Stimulated activated CD4-positive, alpha-beta T cell treated with anti-CD3 and anti-CD28 coated beads, Interleukin-2, amount 100 ng/mL, for 4 hours (primary cell): ENCODE measurements around the gene TEPSIN.

Experiments used
- DNase-seq: peaks from one replicate; pipeline ENCODE4 v3.0.0-alpha.2; 2020; ENCODE audit warnings: low read depth

Gene TEPSIN

DNA sequence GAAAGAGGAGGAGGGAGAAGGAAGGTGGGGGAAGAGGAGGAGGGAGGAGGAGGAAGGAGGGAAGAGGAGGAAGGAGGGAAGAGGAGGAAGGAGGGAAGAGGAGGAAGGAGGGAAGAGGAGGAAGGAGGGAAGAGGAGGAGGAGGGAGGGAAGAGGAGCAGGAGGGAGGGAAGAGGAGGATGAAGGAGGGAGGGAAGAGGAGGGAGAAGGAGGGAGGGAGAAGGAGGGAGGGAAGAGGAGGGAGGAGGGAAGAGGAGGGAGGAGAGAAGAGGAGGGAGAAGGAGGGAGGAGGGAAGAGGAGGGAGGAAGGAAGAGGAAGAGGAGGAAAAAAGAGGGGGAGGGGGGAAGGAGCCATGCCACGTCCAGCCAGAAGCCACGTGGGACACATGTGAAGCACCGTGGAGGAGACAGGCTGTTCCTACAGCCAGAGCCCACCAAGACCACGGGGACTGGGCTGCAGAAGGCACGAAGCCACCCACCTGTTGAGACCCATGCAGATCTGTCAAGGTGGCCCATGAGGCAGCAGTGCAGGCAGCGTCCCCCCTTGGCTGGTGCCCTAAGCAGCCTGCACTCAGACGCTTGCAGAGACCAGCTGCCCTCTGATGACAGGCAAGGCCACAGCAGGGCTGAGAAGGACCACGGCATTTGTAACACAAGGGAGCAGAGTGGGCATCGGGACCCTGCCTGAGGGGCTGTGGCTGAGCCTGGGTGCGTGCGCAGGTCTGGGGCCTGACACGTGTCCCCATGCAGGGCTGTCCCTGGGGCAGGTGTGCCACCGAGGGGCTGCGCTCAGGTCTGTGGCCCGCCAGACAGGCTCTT lies 10.6 kb upstream of the TEPSIN start:
- no peak for DNase-seq

DNA sequence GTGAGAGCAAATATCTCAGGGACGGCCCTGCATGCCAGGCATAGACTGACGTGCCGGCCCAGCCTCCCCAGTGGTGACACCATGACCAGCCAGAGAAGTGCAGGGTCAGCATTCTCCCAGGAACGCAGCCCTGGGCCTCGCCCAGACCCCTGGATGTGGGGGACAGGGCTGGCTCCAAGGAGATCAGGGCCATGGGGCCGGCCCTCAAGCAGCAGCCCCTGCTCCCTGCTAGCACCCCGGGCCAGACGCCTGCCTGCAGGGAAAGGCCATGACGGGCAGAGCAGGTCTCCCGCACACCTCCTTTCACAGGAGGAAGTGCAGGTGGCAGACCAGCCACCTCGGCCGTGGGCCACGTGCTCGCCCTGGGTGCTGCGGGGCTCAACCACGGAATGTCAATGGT lies 9.8 kb upstream of the TEPSIN start:
- no peak for DNase-seq

DNA sequence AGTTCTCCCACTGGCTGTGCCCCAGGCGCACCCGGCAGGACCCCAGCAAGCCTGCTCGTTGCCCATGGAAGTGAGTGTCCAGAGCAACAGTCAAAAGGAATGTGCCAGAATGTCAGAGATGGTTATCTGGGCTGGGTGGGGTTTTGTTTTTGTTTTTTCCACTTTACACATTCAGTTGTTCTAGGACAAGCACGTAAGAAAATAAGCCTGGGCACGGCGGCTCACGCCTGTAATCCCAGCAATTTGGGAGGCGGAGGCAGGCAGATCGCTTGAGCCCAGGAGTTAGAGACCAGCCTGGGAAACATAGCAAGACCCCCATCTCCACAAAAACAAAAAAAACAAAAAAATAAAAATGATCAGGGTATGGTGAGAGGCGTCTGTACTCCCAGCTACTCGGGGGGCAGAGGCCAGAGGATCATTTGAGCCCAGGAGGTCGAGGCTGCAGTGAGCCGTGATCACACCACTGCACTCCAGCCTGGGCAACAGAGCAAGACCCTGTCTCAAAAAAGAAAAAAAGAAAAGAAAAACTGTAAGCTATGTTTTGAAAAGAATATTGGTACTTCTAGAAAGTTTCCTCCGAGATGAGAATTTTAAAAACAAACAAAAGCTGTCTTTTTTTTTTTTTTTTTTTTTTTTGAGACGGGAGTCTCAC lies 8.6 kb upstream of the TEPSIN start:
- no peak for DNase-seq

DNA sequence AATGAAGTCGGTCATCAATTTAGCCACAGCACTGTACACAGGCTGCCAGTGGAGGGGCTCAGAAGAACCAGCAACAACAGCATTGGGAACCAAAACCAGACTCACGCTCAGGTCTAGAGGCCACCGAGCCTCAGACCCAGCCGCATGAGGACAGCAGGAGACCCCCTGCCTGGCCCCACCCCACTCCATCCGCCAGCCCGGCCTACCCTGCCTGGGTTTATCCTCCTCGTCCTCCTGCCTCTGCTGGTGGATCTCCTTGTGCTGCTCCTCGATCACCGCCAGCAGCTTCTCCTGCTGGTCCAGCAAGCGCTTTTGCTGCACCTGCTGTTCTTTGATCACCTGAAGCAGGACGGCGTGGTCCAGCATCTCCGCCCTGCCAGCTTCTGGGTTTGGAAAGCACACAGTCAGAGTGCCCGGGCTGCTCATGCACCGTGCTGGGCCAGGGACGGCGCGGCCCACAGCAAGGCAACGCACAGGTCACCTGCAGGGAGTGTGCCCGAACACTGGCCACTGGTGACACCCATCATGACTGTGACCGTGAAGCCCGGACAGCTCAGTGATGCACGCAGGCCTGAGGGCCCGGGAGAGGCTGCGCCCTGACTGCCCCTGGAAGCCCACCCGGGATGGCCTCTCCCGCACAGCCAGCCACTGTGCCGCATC lies 8.0 kb upstream of the TEPSIN start:
- DNase-seq: no peak

DNA sequence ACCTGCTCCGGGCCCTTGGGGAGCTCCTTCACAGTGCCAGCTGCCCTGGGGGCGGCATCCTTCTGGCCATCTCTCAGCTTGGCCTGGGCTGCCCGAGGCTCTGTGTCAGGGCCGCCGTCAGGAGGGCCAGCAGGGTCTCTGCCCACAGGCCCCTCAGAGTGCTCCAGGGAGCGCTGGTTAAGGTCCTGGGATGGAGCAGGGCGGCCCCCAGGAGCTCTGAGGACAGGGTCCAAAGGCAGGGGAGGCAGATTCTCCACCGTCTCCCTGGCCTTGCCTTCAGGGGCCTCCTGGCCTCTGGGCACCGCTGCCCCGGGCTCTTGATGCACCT lies 7.5 kb upstream of the TEPSIN start:
- DNase-seq: no peak

DNA sequence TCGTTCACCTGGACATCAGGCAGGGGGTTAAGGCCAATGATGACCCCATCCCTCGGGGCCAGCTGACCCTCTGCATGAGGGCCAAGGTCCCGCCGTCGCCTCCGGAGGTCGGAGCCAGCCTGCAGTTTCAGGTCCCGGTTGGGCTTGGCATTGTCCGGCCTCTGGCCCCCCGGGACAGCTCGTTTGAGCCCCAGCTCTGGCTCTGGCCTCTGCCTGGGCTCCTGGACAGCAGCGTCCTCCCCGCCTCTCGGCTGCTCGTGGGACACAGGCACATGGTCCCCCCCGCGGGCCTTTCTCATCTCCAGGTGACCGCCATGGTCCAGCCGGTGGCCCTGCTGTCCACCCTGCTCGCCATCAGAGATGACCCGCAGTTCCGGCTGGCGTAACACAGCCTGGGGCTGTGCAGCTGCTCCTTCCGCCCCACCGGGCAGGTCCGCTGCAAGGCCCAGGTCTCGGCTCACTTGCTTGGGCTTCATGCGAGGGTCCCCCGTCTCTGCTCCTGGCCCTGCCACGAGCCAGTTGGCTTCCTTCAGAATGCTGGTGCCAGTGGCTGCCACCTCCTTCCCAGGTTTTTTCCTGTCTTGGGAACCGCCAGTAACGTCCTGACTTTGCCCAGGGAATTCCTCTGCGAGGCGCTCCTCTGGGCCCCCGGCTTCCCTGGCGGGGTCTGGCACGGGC lies 6.9 kb upstream of the TEPSIN start:
- no peak for DNase-seq

DNA sequence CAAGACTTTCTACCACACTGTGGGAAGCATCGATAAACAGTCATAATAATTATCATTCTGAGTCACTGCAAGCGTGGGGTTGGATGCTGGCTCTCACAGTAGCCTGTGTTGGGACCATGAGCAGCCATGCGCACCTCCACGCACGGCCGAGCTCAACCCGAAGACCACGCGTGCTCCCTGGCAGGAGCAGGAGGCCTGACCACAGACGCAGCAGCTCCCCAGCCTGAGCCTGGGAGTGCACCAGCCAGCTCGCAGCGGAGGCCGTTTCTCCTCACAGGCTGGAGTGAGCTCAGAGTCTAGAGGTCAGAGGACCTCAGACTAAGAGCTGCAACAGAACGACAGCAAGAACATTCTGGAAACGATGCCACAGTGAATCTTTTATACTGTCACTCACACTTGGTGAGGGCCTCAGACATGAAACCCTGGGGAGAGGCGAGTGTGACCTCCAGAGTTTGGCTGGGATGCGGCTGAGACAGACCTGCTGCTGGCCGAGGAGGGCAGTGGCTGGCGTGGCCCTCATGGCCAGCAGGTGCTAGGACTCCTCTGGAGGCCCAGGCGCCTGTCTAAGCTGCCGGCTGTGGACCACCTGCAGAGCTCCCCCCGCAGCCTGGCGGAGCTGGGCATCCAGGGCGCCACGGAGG lies 6.3 kb upstream of the TEPSIN start:
- no peak for DNase-seq

DNA sequence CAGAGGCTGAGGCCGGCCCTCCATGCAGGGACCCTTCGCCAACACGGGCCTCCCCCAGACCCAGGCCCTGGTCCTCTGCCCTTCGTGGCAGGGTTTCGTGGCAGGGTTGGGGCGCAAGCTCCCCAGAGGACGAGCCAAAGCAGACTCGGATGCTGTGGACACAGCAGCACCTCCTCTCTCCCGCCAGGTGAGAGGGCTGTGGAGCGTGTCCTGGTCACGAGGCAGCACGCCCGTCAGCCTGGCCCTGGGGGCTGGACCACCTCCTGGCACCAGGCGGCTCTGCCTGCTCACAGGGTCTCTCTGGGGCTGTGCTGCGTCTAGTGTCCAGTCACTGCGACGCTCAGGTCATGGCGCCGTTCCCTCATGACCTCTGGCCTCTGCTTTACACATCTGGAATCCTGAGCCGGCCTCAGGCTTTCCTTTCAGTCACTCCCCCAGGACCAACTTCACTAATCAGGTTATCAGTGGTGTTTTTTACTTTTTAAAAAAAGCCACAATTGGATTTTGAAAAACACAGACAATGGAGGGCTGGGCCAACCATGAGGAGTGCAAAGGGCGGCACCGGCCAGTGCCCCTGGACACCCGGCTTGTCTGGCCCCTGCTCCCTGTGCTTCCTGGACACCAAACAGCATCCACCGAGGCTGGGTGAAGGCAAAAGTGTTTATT lies 5.6 kb upstream of the TEPSIN start:
- no peak for DNase-seq

DNA sequence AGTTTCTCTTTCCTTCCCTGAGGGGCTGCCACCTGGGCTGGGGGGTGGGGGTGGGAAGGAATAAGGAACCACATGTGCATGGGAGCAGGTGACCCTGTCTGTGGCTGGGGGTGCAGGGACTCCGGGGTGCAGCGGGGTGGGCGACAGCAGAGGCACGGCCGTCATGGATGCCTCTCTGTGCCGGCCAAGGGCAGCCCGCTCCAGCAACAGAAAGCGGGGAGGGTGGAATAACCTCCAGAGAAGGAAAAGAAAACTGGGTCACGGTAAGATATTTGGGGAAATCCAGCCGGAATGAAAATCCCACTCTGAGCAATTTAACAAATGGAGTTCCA lies 4.4 kb upstream of the TEPSIN start:
- DNase-seq: no peak

DNA sequence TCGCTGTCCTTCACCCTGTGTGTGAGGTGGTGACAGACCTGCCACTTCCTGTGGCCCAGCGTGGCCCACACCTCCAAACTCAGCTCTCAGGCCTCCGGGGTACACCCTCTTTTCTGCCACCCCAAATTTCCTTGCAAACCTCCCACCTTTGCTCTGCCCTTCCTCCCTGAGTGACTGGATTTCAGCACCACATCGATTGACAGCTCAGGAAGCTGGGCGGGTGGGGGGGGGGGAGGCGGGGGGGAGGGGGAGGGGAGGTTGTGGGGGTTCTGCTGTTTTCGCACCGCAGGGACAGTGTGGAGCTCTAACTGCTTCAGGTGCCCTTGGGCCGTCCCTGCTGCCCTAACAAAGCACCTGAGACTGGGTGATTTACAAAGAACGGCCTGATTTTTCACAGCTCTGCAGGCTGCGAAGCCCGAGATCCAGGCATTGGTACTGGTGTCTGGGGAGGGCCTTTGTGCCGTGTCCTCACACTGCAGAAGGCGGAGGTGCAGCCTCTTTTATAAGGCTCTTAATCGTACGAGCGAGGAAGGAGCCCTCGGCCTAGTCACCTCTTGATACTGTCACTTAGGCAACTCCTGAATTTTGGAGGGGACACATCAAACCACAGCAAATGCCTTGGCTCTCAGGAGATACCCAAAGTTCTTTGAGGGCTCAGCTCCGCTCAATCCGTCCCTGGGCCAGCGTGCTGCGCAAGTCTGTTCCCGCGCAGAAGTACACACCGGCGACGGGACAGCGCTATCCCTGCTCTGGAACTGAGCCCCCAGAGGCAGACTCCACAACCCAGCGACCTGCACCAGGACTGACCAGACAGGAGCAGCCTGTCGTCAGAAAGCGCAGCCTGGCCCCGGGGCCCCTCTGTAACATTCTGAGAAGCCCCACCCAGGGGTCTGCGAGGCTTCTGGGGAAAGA lies 3.8 kb upstream of the TEPSIN start:
- DNase-seq: no peak

DNA sequence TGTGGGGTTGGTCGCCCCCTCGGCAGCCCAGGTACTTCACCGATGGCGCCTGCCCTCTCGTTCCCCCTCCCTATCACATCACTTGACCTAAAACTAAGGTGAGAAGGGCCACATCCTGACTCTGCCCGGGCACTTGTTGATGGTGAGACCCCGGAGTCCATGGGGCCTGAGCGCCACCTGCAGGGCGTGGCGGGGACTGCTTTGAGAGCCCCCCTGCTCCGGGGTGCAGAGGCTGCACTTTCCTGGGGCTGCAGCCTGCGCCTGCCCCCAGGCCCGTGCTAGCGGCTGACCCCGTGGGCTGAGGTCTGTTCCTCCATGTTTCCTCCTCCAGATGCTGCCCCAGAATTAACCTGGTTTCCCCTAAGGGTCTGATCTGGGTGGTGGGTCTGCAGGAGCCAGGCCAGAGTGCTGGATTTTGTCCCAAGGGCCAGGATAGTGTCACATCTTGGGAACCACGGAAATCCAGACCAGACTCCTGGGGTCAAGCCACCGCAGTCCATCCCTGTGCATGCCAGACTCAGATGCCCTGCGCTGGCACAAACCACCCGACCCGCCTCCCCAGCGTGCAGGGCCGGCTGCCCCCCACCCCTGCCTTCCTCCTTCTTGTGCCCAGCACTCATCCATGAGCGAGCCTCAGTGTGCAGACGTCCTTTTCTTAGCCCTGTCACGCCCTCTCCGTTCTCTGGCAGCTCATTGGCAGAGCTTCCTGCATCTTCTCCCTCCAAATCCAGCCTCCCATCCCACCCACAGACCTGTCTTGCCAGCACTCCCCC lies 3.0 kb upstream of the TEPSIN start:
- DNase-seq: peak; percentile 41

DNA sequence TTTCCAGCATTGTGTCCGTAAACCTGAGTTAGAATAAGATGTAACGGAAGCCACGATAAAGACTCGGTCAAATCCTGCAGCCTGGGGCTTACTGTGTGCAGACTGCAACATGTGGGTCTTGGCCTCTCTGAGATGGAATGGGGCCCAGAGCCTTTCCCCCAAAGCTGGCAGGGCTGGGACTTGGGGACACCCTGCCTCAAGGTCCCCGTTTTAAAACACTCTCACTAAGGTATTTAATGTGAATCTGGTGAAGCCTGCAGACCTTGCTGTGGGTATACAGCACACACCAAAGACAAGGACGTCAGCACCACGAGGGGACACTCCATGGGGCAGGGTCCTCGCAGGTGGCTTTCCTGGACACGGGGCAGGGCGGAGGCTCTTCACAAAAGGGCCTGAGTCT lies 2.3 kb upstream of the TEPSIN start:
- no peak for DNase-seq

DNA sequence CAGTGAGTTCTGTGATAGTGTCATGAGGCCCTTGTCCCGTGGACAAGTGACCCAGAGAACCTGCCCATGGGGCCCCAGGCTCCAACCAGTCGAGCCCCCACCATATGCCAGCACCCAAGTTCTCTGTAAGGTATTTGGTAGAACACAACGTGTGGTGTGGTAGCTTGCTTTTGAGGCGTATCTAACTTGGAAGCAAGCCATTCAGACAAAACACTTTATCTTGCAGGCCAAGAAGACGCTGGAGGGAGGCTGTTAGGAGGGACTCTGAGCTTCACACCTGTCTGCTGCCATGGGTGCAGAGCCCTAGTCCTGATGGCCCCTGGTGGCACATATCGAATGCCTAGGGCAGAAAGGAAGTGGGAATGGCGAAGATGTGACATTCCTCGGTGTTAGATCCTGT lies 1.9 kb upstream of the TEPSIN start:
- DNase-seq: no peak

DNA sequence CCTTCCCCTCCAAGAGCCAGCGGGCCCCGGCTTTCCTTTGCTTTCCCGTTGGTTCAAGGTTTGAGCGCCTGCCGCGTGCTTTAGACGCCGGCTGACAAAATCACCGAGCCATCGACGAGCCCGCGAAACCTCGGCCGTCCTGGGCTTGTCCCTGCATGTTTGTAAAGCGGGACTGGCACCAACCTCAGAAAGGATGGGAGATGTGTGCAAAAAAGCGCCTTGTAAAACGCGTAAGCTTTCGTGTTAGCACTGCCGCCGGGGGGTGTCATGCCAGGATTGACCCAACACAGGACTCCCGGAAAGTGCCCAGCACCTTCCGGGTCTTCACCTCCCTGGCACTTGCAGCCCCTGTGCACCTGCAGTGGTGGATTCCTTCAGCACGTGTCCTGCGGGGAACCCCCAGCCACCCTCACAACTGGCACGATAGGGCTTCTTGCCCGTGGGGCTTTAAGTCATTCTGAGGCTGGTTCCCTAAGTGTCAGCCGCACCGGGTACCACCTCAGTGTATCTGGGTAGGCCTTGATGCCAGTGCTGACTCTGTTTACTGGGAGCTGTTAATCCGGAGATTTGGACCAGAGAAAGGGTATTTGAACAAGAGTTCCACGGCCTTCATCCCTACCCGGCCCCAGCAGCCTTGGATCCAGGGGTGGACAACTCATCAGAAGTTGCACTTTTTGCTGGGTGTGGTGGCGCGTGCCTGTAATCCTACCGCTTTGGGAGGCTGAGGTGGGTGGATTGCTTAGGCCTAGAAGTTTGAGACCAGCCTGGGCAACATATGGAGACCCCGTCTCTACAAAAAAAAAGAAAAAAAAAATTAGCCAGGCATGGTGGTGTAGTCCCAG lies 1.1 kb upstream of the TEPSIN start:
- DNase-seq: peak; percentile 33

DNA sequence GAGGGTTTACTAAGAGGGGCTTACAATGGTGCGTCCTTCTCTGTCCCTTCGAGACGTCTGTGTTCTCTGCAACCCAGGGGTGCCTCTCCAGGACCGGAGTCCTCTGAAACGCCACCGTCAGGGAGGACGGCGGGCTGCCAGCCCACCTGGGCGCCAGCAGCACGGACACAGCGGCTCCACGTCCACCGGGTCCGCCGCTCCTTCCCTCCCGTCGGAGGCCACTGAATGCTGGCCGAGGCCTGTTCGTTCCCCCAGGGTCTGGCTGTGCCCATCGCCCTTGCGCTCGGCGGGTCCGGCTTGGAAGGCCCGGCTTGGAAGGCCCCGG lies 403 bp downstream of the TEPSIN start:
- no peak for DNase-seq

DNA sequence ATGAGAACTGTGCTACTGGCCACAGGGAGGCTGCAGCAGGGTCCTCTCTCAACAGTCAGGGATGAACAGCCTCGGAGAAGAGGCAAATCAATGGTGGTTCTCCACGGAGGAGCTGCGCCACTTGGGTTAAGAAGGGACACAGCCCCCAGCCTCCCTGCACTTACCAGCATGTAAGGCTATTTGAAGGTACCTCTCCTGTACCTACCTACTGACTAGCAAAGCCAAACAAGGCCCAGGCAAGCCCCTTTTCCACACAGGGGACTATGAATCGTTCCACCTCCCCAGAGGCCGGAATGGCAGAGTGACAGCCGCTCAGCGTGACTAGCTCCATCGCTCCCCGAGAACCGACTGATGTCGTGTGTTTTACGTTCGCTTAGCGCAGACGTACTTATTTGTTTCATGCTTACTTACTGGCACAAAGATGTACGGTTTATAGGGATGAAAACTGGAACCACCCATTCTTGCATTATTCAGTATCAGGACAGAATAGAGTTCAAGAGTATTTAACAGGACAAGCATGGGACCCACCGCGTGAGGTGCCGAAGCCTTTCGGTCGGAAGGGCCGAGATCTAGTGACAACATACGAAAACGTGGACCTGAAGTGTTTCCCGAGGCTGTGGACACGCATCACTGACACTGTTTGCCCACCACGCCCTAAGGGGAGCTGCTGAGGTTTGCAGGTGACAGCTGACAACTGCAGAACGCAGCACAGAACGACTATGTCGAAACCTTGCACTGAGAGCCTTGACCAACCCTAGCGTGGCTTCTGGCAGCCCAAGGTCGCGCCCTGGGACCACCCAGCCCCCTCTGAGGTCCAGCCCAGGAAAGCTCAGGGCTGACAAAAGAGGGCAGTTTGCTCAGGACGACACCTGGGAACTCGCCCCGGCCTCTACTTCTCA lies 1.0 kb downstream of the TEPSIN start:
- no peak for DNase-seq

DNA sequence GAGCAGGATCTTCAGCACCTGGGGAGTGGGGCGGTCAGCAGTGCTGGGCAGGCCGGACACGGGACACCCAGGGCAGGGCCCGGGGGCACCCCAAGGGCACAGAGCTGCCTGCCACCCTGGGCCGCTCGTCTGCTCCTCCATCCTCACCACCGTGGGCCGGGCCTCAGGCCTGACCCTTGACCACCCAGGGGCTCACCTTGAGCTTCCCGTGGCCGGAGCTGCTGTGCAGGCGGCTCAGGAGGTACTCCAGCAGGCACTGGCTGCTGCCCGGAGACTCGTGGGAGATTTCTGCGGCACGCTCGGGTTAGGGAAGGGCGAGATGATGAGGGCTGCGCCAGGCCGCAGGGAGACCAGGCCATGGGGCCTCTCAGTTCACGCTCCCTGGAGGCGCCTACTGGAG lies 2.1 kb downstream of the TEPSIN start:
- no peak for DNase-seq
